ENCODE data around the gene CR1L.
"Not testable (repeated sequence)": the region's sequence is repeated elsewhere in the genome, so short reads cannot be mapped to it uniquely, and the experiment has no call there.

Gene CR1L

GRCh38 chr1:207763091-207763490, 118.2 kb downstream of the CR1L start:
- DNase-seq (ENCODE audit: low read depth in 2 of 2): no peak
- H3K4me3 ChIP-seq (replicated peaks in 1 of 2; ENCODE audit: low read depth in 2 of 2, low read length in 2 of 2): no peak overlapping the region
- TF ChIP-seq, protein P1, sequence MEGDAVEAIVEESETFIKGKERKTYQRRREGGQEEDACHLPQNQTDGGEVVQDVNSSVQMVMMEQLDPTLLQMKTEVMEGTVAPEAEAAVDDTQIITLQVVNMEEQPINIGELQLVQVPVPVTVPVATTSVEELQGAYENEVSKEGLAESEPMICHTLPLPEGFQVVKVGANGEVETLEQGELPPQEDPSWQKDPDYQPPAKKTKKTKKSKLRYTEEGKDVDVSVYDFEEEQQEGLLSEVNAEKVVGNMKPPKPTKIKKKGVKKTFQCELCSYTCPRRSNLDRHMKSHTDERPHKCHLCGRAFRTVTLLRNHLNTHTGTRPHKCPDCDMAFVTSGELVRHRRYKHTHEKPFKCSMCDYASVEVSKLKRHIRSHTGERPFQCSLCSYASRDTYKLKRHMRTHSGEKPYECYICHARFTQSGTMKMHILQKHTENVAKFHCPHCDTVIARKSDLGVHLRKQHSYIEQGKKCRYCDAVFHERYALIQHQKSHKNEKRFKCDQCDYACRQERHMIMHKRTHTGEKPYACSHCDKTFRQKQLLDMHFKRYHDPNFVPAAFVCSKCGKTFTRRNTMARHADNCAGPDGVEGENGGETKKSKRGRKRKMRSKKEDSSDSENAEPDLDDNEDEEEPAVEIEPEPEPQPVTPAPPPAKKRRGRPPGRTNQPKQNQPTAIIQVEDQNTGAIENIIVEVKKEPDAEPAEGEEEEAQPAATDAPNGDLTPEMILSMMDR (IDR thresholded peaks at IDR 0.05; ENCODE audit: low read depth, low read length): no peak

- TF ChIP-seq, protein P1 (IDR thresholded peaks at IDR 0.05; ENCODE audit: low read depth, low read length): no peak
- H3K4me3 ChIP-seq (replicated peaks in 1 of 2; ENCODE audit: low read depth in 2 of 2, low read length in 2 of 2): no peak overlapping the region
- DNase-seq (ENCODE audit: low read depth in 2 of 2): no peak
These were observed 119.0 kb downstream of the CR1L start for GRCh38 chr1:207763972-207764371.

DNA sequence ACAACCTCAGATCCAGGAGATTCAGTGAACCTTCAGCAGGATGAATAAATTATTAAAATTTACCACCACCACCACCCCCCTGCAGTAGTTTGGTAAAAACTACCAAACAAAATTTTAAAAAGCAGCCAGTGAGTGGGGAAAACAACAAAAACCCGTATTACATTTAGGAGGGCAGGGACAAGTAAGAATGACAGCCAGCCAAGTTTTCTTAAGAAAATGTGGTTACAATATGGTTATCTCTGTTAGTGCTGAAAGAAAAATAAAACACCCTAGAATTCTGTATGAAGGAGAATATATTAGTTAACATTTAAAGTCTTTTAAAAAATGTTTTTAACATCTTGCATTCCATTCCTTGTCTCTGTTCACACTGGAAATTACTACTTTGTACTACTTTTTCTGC, 121.6 kb downstream of the CR1L start:
- no peak for DNase-seq (ENCODE audit: low read depth in 2 of 2)
- TF ChIP-seq, protein P1 (IDR thresholded peaks at IDR 0.05; ENCODE audit: low read depth, low read length): no peak
- no peak overlapping the region for H3K4me3 ChIP-seq (replicated peaks in 1 of 2; ENCODE audit: low read depth in 2 of 2, low read length in 2 of 2)

- not testable (repeated sequence) for H3K4me3 ChIP-seq (replicated peaks in 1 of 2; ENCODE audit: low read depth in 2 of 2, low read length in 2 of 2); DNase-seq (ENCODE audit: low read depth in 2 of 2)
These were observed 125.6 kb downstream of the CR1L start for GRCh38 chr1:207770514-207770913.
